Uterus (tissue), 4 donors: Measurements from ENCODE around the gene MAP1LC3C. TPM values are rescaled to one million over a fixed set of nuclear protein-coding genes. Genes with fewer than 3 reads are reported as not detected.
A peak's percentile ranks its signal among the peaks of the same experiment; 100 is the strongest.

Experiments used
- DNase-seq, 2 donors: peaks; one replicate each; pipeline ENCODE4 v3.0.0-alpha.2; 2019 to 2020
- H3K27ac ChIP-seq, 2 donors: fragments of 200-600 bp; sonication (generic); 1 replicate in 1 of 2; 2 replicates in 1 of 2; pipeline ENCODE4 v1.5.1; 2016 to 2018
- H3K27me3 ChIP-seq, 2 donors: fragments of 200-600 bp; sonication (generic); one replicate each; pipeline ENCODE4 v1.5.1; 2018 to 2019; ENCODE audit warnings: control low read depth in 1 of 2
- H3K36me3 ChIP-seq, 2 donors: fragments of 200-600 bp; sonication (generic); one replicate each; pipeline ENCODE4 v1.5.1; 2019; ENCODE audit warnings: control low read depth in 1 of 2
- H3K4me1 ChIP-seq, 2 donors: fragments of 200-600 bp; sonication (generic); one replicate each; pipeline ENCODE4 v1.5.1; 2018 to 2019; ENCODE audit warnings: control low read depth in 1 of 2
- H3K4me3 ChIP-seq, 2 donors: fragments of 200-600 bp; sonication (generic); 1 replicate in 1 of 2; 2 replicates in 1 of 2; pipeline ENCODE4 v1.5.1; 2018 to 2019; ENCODE audit warnings: mild to moderate bottlenecking in 1 of 2
- H3K9me3 ChIP-seq, 2 donors: fragments of 200-600 bp; sonication (generic); one replicate each; pipeline ENCODE4 v1.5.1; 2019; ENCODE audit warnings: control low read depth in 1 of 2
- POLR2A ChIP-seq, 2 donors: fragments of 450-650 bp; IDR thresholded peaks; one replicate each; pipeline ENCODE4 v1.6.1; 2016; ENCODE audit warnings: antibody characterized with exemption in 2 of 2, mild to moderate bottlenecking in 1 of 2, moderate library complexity in 1 of 2
- intact Hi-C: fragments of 100-400 bp; cut with DNase I; formaldehyde crosslinking; loops from one replicate; pipeline ENCODE4 v1.15.1; 2023; ENCODE audit warnings: low total_unique reads
- total RNA-seq, 4 donors: library from RNA; depleted of rRNA in 3 of 4; stranded (reverse); fragments of >200 nt in 3 of 4; gene quantifications; one replicate each; pipeline versions ENCODE4 v1.1.0 to v1.2.4, GENCODE V29; 2014 to 2023
- TF ChIP-seq, protein P1 (sequence below), 4 experiments: fragments of 200-600 bp in 2 of 4; fragments of 450-650 bp in 2 of 4; sonication (generic) in 2 of 4; IDR thresholded peaks; one replicate each; pipeline ENCODE4 v1.5.1; 2016 to 2019; ENCODE audit warnings: antibody characterized with exemption in 4 of 4, mild to moderate bottlenecking in 2 of 4, moderate library complexity in 1 of 4
- donor health status: DM: yes; HTN: yes; CAD: no.

The MAP1LC3C gene
- total RNA-seq, 4 donors from 2014 or later = 0.51 to 5.9 (median 0.59) TPM; not detected in 1

GRCh38 chr1:242011894-242012660 is 13.2 kb upstream of the MAP1LC3C start:
- intact Hi-C loops = no loop called here
- no peak for TF ChIP-seq POLR2A (IDR thresholded peaks at IDR 0.05)
- TF ChIP-seq, protein P1, sequence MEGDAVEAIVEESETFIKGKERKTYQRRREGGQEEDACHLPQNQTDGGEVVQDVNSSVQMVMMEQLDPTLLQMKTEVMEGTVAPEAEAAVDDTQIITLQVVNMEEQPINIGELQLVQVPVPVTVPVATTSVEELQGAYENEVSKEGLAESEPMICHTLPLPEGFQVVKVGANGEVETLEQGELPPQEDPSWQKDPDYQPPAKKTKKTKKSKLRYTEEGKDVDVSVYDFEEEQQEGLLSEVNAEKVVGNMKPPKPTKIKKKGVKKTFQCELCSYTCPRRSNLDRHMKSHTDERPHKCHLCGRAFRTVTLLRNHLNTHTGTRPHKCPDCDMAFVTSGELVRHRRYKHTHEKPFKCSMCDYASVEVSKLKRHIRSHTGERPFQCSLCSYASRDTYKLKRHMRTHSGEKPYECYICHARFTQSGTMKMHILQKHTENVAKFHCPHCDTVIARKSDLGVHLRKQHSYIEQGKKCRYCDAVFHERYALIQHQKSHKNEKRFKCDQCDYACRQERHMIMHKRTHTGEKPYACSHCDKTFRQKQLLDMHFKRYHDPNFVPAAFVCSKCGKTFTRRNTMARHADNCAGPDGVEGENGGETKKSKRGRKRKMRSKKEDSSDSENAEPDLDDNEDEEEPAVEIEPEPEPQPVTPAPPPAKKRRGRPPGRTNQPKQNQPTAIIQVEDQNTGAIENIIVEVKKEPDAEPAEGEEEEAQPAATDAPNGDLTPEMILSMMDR (IDR thresholded peaks at IDR 0.05) = no peak
- Histone ChIP-seq H3K4me1 (no peaks in the 10 kb centered on the region), H3K36me3 (no peaks in the 10 kb centered on the region), H3K27me3 (no peaks in the 10 kb centered on the region), H3K4me3 (no peak overlapping the region), H3K27ac (no peak overlapping the region), H3K9me3 (no peaks in the 10 kb centered on the region)
- DNase-seq = peak in 1 of 2 donors; percentile 27

GRCh38 chr1:242008826-242009495 is 10.1 kb upstream of the MAP1LC3C start:
- Histone ChIP-seq H3K27me3 (no peaks in the 10 kb centered on the region), H3K9me3 (no peaks in the 10 kb centered on the region), H3K36me3 (no peaks in the 10 kb centered on the region), H3K4me1 (no peaks in the 10 kb centered on the region), H3K27ac (no peak overlapping the region), H3K4me3 (no peak overlapping the region)
- TF ChIP-seq, protein P1 (IDR thresholded peaks at IDR 0.05) = no peak
- no peak for TF ChIP-seq POLR2A (IDR thresholded peaks at IDR 0.05)
- DNase-seq = peak; percentile 40 to 43
- intact Hi-C loops = no loop called here

DNA sequence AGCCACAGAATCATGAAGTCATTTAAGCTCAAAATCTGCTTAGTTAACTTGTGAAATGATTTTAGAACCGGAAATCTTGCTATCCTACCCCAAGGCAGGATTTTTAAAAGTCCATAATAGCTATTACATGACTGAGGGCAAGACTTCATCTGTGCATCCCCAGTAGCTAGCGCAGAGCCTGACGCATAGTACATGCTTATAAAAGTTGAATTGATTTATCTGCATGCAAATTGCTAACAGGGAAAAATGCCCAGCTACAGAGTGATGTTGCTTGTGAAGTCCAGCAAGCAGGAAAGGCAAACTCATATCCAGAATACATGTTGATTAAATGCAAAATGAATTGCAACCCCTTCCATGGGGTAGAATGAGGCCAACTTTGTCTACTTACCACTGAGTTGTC is 8.1 kb upstream of the MAP1LC3C start:
- intact Hi-C loops = no loop called here
- no peaks in the 10 kb centered on the region for H3K4me1 ChIP-seq
- H3K9me3 ChIP-seq = no peaks in the 10 kb centered on the region
- H3K27ac ChIP-seq = no peak overlapping the region
- no peaks in the 10 kb centered on the region for H3K27me3 ChIP-seq
- H3K36me3 ChIP-seq = no peaks in the 10 kb centered on the region
- DNase-seq = no peak
- TF ChIP-seq, protein P1 (IDR thresholded peaks at IDR 0.05) = no peak
- no peak for TF ChIP-seq POLR2A (IDR thresholded peaks at IDR 0.05)
- H3K4me3 ChIP-seq = no peak overlapping the region

- H3K4me3 ChIP-seq = no peak overlapping the region
- H3K36me3 ChIP-seq = no peaks in the 10 kb centered on the region
- TF ChIP-seq, protein P1 (IDR thresholded peaks at IDR 0.05) = no peak
- no peak for TF ChIP-seq POLR2A (IDR thresholded peaks at IDR 0.05)
- DNase-seq = no peak
- intact Hi-C loops = no loop called here
- no peak overlapping the region for H3K27ac ChIP-seq
- H3K9me3 ChIP-seq = no peaks in the 10 kb centered on the region
- no peaks in the 10 kb centered on the region for H3K4me1 ChIP-seq
- H3K27me3 ChIP-seq = no peaks in the 10 kb centered on the region
Measured at GRCh38 chr1:242005866-242006535, 7.1 kb upstream of the MAP1LC3C start.
